Keratinocyte (primary cell): Measurements from ENCODE around the gene WDR82. TPM values are rescaled to one million over a fixed set of nuclear protein-coding genes. Genes with fewer than 3 reads are reported as not detected.
A peak's percentile ranks its signal among the peaks of the same experiment; 100 is the strongest.

Experiments
- DNase-seq: peaks from one replicate; pipeline ENCODE4 v3.0.0-alpha.2; 2011; ENCODE audit warnings: low read depth, missing footprints, low spot score
- FAIRE-seq: peaks from 2 replicates; lab custom pipeline; 2011; peaks lifted over from hg19 to GRCh38; lab: Jason Lieb, UNC
- H2AFZ ChIP-seq: 2 replicates; pipeline ENCODE4 v1.6.0; 2012; ENCODE audit warnings: low read length, control low read depth, inconsistent platforms; ENCODE audit not compliant: control insufficient read depth
- H3K27ac ChIP-seq: 2 replicates; pipeline ENCODE4 v1.5.1; 2011; ENCODE audit warnings: low read length; ENCODE audit not compliant: control insufficient read depth, insufficient read depth
- H3K27me3 ChIP-seq: 3 replicates; pipeline ENCODE4 v1.6.0; 2011; ENCODE audit warnings: low read length; ENCODE audit not compliant: control insufficient read depth, insufficient read depth; ENCODE audit errors: extremely low read depth
- H3K36me3 ChIP-seq, 2 experiments: 2 replicates in 1 of 2; 3 replicates in 1 of 2; pipeline ENCODE4 v1.5.1; 2011; ENCODE audit warnings: low read length in 2 of 2, mild to moderate bottlenecking in 1 of 2; ENCODE audit not compliant: control insufficient read depth in 2 of 2, insufficient read depth in 2 of 2; ENCODE audit errors: extremely low read depth in 1 of 2
- H3K4me1 ChIP-seq: 3 replicates; pipeline ENCODE4 v1.5.1; 2011; ENCODE audit warnings: low read length; ENCODE audit not compliant: control insufficient read depth, insufficient read depth; ENCODE audit errors: extremely low read depth
- H3K4me2 ChIP-seq: 3 replicates; pipeline ENCODE4 v1.6.0; 2011; ENCODE audit warnings: low read depth, low read length; ENCODE audit not compliant: control insufficient read depth, insufficient read depth; ENCODE audit errors: extremely low read depth
- H3K4me3 ChIP-seq, 3 experiments: fragments of 200-600 bp in 1 of 3; sonication (generic) in 1 of 3; 2 replicates in 2 of 3; 3 replicates in 1 of 3; pipeline ENCODE4 v1.5.1; 2011 to 2016; ENCODE audit warnings: low read length in 3 of 3, mild to moderate bottlenecking in 3 of 3, control low read depth in 2 of 3, inconsistent platforms in 1 of 3, low read depth in 1 of 3, mixed read lengths in 1 of 3, mixed run types in 1 of 3, moderate library complexity in 1 of 3; ENCODE audit not compliant: control insufficient read depth in 2 of 3, insufficient read depth in 2 of 3; ENCODE audit errors: extremely low read depth in 1 of 3
- H3K79me2 ChIP-seq: 2 replicates; pipeline ENCODE4 v1.6.0; 2012; ENCODE audit warnings: low read length; ENCODE audit not compliant: control insufficient read depth, insufficient read depth
- H3K9ac ChIP-seq: 3 replicates; pipeline ENCODE4 v1.6.0; 2011; ENCODE audit warnings: low read length; ENCODE audit not compliant: control insufficient read depth, insufficient read depth; ENCODE audit errors: extremely low read depth
- H3K9me1 ChIP-seq: 3 replicates; pipeline ENCODE4 v1.6.0; 2011; ENCODE audit warnings: low read length; ENCODE audit not compliant: control insufficient read depth, insufficient read depth; ENCODE audit errors: extremely low read depth
- H3K9me3 ChIP-seq: 2 replicates; pipeline ENCODE4 v1.5.1; 2012; ENCODE audit warnings: low read depth, low read length; ENCODE audit not compliant: control insufficient read depth
- H4K20me1 ChIP-seq: 3 replicates; pipeline ENCODE4 v1.6.0; 2011; ENCODE audit warnings: low read length; ENCODE audit not compliant: control insufficient read depth, insufficient read depth; ENCODE audit errors: extremely low read depth
- EZH2 ChIP-seq: IDR thresholded peaks from one replicate; pipeline ENCODE4 v1.6.1; 2012; ENCODE audit warnings: inconsistent platforms, mild to moderate bottlenecking, low read length, moderate library complexity
- dilution Hi-C: fragments of 300-500 bp; cut with MboI; formaldehyde crosslinking; loops from one replicate; pipeline ENCODE4 v1.7.0; 2020; ENCODE audit warnings: low sequenced_read_pairs; ENCODE audit not compliant: extremely low pct_ligation_motif_present
- polyA minus RNA-seq, 3 experiments: library from RNA; depleted of rRNA, polyadenylated mRNA; stranded (reverse); fragments of >200 nt; gene quantifications; 1 replicate in 1 of 3; 2 replicates in 1 of 3; 3 replicates in 1 of 3; pipeline ENCODE4 v1.2.3, GENCODE V29; 2011
- polyA plus RNA-seq, 5 experiments: library from polyadenylated mRNA; depleted of rRNA in 3 of 5; stranded (reverse) in 3 of 5; stranded (forward) in 1 of 5; unstranded in 1 of 5; fragments of >200 nt; gene quantifications; 1 replicate in 1 of 5; 2 replicates in 3 of 5; 3 replicates in 1 of 5; pipeline versions ENCODE4 v1.2.1 to v1.2.3, GENCODE V29; 2011 to 2012; ENCODE audit warnings: missing spikeins in 2 of 5, low read depth in 1 of 5, low replicate concordance in 1 of 5
- TF ChIP-seq, protein P1 (sequence below), 3 experiments: IDR thresholded peaks in 1 of 3; conservative IDR thresholded peaks in 1 of 3; optimal IDR thresholded peaks in 1 of 3; 2 replicates in 2 of 3; 3 replicates in 1 of 3; pipeline versions ENCODE3 to v1.5.1; 2011; ENCODE audit warnings: low read length in 3 of 3, mild to moderate bottlenecking in 3 of 3, moderate library complexity in 2 of 3, control low read depth in 1 of 3, inconsistent platforms in 1 of 3; ENCODE audit not compliant: insufficient read depth in 2 of 3; ENCODE audit errors: extremely low read depth in 1 of 3

The WDR82 gene, protein sequence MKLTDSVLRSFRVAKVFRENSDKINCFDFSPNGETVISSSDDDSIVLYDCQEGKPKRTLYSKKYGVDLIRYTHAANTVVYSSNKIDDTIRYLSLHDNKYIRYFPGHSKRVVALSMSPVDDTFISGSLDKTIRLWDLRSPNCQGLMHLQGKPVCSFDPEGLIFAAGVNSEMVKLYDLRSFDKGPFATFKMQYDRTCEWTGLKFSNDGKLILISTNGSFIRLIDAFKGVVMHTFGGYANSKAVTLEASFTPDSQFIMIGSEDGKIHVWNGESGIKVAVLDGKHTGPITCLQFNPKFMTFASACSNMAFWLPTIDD
- polyA plus RNA-seq (53.1 to 75.1 TPM (median 74.4 TPM) in 3 replicates), polyA minus RNA-seq (44.0 to 86.1 TPM (median 63.8 TPM) in 3 replicates)
- 21.7 TPM for polyA plus RNA-seq (2011; ENCODE audit: low read depth)
- 41.5 and 63.2 TPM in 2 replicates for polyA plus RNA-seq (2011; cell fraction: cytosol; rRNA removed)
- polyA plus RNA-seq (2011; cell fraction: nucleus; rRNA removed), result 44.9 and 48.6 TPM in 2 replicates
- polyA plus RNA-seq (2012; ENCODE audit: low replicate concordance), result 36.5 and 62.0 TPM in 2 replicates
- polyA minus RNA-seq (2011; cell fraction: cytosol; rRNA and poly(A)+ RNA removed), result 39.5 TPM
- 28.3 and 53.8 TPM in 2 replicates for polyA minus RNA-seq (2011; cell fraction: nucleus; rRNA and poly(A)+ RNA removed)

DNA sequence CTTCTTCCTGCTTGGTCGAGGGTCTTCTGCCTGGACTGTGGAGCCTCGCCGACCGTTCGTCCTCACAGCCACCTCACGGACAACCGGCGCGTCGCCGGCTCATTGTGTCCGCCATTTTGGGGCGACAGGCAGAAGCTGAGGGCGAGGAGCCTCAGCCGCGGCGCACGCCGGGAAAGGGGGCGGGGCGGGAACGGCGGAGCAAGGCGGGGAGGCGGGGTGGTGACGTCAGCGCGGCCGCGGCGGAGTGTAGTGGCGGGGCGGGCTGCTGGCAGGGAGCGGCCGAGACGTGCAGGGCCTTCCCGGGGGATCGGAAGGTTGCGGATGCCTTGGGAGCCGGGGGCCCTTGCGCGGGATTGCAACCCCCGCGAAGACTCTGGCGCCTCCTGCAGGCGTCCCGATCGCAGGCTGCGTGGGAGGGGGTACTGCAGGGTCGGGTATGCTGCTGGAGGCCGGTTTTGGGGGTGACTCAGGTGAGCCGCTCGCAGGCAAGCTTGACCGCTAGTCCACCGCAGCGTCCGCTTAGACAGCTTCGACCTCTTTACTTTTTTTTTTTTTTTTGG is at the start of gene WDR82:
Gene WDR82 (minus strand): TSS at position 140 of the 560 bp plus-strand sequence. CDS start 288 bp downstream, outside the sequence.
- Histone ChIP-seq H3K27ac (peak within 1 kb of the TSS; percentile 93), H4K20me1 (peaks cover 2% of the 10 kb centered on the region), H3K4me1 (peaks cover 19% of the 10 kb centered on the region), H3K4me3 (peak within 1 kb of the TSS; percentile 80 to 95 (median 86)), H3K4me2 (peak within 1 kb of the TSS; percentile 98), H2AFZ (peak within 1 kb of the TSS; percentile 93), H3K27me3 (no peaks in the 10 kb centered on the region), H3K9me3 (no peaks in the 10 kb centered on the region), H3K9ac (peak within 1 kb of the TSS; percentile 98), H3K9me1 (no peaks in the 10 kb centered on the region), H3K36me3 (peaks cover 1 to 11% of the 10 kb centered on the region in 2 experiments), H3K79me2 (peaks cover 46% of the 10 kb centered on the region)
- peak; percentile 54 for DNase-seq
- no peak for FAIRE-seq
- dilution Hi-C loops, result no loop called here
- TF ChIP-seq, protein P1, sequence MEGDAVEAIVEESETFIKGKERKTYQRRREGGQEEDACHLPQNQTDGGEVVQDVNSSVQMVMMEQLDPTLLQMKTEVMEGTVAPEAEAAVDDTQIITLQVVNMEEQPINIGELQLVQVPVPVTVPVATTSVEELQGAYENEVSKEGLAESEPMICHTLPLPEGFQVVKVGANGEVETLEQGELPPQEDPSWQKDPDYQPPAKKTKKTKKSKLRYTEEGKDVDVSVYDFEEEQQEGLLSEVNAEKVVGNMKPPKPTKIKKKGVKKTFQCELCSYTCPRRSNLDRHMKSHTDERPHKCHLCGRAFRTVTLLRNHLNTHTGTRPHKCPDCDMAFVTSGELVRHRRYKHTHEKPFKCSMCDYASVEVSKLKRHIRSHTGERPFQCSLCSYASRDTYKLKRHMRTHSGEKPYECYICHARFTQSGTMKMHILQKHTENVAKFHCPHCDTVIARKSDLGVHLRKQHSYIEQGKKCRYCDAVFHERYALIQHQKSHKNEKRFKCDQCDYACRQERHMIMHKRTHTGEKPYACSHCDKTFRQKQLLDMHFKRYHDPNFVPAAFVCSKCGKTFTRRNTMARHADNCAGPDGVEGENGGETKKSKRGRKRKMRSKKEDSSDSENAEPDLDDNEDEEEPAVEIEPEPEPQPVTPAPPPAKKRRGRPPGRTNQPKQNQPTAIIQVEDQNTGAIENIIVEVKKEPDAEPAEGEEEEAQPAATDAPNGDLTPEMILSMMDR (optimal IDR thresholded peaks at IDR 0.05 in 1 of 3, IDR thresholded peaks at IDR 0.05 in 1 of 3, conservative IDR thresholded peaks at IDR 0.05 in 1 of 3; ENCODE audit: extremely low read depth in 1 of 3, insufficient read depth in 2 of 3, low read length in 3 of 3), result peak; percentile 44 to 57 (median 44)
- no peak for TF ChIP-seq EZH2

- Histone ChIP-seq H3K4me1 (no peaks in the 10 kb centered on the region), H2AFZ (no peak overlapping the region), H3K27ac (no peak overlapping the region), H3K36me3 (no peaks in the 10 kb centered on the region), H4K20me1 (no peaks in the 10 kb centered on the region), H3K9me3 (no peaks in the 10 kb centered on the region), H3K9ac (no peak overlapping the region), H3K27me3 (no peaks in the 10 kb centered on the region), H3K79me2 (no peaks in the 10 kb centered on the region), H3K4me3 (no peak overlapping the region), H3K9me1 (no peaks in the 10 kb centered on the region), H3K4me2 (no peak overlapping the region)
- no peak for TF ChIP-seq EZH2
- TF ChIP-seq, protein P1 (optimal IDR thresholded peaks at IDR 0.05 in 1 of 3, IDR thresholded peaks at IDR 0.05 in 1 of 3, conservative IDR thresholded peaks at IDR 0.05 in 1 of 3; ENCODE audit: extremely low read depth in 1 of 3, insufficient read depth in 2 of 3, low read length in 3 of 3), result no peak
- DNase-seq (no peak), FAIRE-seq (no peak)
- dilution Hi-C loops, result no loop called here
These were observed 49.2 kb upstream of the WDR82 start for GRCh38 chr3:52327486-52328290.
